Right lobe of liver (tissue), 4 donors: Measurements from ENCODE around the gene NAT10.

ENCODE experiments used
- CTCF ChIP-seq, 4 donors: fragments of 200-600 bp in 3 of 4; fragments of 450-650 bp in 1 of 4; IDR thresholded peaks; one replicate each; pipeline versions ENCODE4 v1.5.1 to v1.8.0; 2016 to 2022; ENCODE audit warnings: antibody characterized with exemption in 4 of 4, mild to moderate bottlenecking in 2 of 4
- POLR2A ChIP-seq: fragments of 450-650 bp; IDR thresholded peaks from one replicate; pipeline ENCODE4 v1.6.1; 2017; ENCODE audit warnings: antibody characterized with exemption, mild to moderate bottlenecking
- donor health status: DM: no; HTN: no; CAD: no.
- donor health status: DM: no; HTN: no; CAD: no.
- donor health status: DM: no; HTN: yes; CAD: no.

- no peak for TF ChIP-seq POLR2A
- no peak for TF ChIP-seq CTCF (IDR thresholded peaks at IDR 0.05)
Observed at GRCh38 chr11:34084637-34085036, 20.8 kb upstream of the NAT10 start.
